GM21737 (cell line): ENCODE results near the gene APOBEC3B.
"Not testable (repeated sequence)": the region's sequence is repeated elsewhere in the genome, so short reads cannot be mapped to it uniquely, and the experiment has no call there.

Experiments
- ATAC-seq: cut with Tn5 transposase; IDR thresholded peaks from one replicate; pipeline ENCODE4 v1.9.1; 2021; ENCODE audit warnings: mild to moderate bottlenecking, moderate library complexity; ENCODE audit not compliant: unreplicated experiment

The APOBEC3B gene

DNA sequence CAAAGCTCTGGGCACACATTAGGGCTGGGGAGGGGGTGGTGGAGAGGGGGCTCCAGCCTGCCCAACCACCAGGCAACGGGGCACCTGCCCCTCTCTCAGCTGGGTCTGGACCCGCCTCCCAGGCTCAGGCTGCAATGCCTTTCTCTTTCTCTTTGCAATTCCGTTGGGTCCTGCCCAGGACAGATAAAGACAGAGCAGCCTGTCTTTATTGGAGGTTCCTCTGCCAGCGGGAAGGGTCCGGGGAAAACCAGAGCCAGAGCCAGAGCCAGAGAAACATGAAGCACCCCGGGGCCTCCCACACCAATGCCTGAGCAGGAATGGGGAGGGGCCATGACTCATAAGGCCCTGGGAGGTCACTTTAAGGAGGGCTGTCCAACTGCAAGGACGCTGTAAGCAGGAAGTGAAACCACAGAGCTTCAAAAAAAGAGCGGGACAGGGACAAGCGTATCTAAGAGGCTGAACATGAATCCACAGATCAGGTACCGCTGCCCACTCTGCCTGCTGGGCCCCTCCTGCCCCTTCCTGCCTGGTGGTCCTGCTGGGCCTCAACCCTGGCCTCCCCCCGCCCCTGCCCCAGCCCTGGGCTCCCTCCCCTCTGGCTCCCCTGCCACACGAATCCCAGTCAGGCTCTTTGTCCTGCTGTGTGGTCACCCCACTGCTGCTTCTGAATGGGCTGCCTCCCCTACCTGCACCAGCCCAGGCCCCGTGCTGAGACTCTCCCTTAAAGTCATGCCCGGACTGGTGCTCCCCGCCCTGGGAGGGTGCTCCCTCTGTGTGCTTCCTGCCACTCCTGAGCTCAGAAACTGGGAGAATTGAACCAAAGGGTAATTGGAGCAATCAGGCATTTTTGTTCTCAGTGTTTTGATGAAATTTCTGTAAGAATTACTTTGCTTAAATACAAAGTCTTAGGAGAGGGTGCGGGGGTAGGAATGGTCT is at the start of gene APOBEC3B:
APOBEC3B (plus strand) TSS at position 356 of the 936 bp plus-strand sequence; CDS start at position 463, 107 bp downstream.
- peak; percentile 56 for ATAC-seq

DNA sequence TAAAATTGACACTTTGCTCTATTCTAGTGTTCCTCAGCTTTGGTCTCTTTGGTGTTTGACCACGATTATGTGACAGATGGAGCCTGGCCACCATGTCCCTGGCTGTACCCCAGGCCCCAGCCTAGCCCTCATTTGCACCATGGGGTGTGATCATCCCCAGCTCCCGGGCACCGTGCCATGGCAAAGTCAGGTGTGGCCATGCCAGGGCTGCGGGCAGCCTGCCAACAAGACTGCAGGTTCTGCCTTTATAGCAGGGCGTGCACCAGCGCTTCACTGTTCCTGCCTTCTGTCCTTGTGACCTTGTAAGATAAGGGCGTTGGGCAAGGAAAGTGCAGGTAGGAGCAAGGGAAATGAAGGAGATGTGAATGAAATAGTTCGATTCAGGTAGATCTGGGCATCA is 47.1 kb upstream of the APOBEC3B start:
- no peak for ATAC-seq

DNA sequence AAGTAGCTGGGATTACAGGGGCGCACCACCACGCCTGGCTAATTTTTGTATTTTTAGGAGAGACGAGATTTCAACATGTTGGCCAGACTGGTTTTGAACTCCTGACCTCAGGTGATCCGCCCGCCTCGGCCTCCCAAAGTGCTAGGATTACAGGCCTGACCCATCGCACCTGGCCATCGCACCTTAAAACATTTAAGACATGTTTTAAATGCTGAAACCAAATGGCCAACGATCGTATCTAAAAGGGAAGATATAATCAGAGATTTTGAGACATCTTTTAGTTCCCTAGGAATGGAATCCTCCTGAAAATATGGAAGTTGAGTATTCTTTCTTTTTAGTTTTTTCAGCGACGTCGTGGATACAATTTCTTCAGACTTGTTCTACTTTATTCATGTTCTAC is 46.5 kb upstream of the APOBEC3B start:
- ATAC-seq: no peak

DNA sequence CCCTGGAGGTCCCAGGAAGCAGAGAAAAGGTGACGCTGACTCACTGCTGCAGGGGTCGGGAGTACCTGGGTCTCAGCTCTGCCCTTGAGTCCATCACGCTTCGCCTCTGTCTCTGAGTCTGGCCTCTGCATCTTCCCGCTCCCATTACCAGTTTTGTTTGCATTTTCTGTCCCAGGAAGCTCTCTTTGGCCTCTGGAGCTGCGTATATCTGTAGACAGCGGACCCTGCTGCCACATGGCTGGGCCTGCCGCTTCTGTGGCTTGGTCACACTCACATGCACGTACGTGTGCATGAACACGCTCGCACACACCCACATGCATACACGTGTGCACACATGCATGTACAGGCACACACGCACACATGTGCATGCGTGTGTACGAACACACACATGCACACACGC is 45.6 kb upstream of the APOBEC3B start:
- no peak for ATAC-seq

DNA sequence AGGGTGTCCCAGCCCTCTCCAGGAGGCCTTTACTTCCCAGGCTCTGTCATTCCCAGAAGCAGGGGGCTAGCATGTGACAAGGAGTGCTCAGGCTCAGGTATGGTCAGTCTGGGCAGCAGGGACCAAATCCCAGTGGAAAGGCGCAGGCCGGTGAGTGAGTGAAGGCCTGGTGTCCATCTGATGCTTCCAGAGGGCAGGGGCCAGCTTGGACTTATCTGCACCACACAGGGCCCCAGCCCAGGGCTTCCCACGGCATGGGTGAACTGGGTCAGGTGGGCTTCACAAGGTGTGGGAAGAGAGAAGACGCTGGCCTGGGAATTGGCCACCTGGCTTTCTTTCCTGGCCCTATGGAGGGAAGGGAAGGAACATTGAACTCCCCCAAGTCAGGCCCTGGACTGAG is 45.1 kb upstream of the APOBEC3B start:
- no peak for ATAC-seq

DNA sequence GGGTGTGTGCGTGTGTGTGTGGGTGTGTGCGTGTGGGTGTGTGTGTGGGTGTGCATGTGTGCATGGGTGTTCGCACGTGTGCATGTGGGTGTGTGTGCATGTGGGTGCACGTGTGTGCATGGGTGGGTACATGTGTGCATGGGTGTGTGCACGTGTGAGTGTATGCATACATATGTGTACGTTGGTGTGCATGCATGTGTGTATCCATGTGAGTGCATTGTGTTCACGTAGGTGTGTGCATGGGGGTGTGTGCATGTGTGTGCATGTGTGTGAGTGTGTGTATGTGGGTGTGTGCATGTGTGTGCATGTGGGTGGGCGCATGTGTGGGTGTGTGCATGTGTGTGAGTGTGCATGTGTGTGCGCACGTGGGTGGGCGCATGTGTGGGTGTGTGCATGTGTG is 44.6 kb upstream of the APOBEC3B start:
- no peak for ATAC-seq

DNA sequence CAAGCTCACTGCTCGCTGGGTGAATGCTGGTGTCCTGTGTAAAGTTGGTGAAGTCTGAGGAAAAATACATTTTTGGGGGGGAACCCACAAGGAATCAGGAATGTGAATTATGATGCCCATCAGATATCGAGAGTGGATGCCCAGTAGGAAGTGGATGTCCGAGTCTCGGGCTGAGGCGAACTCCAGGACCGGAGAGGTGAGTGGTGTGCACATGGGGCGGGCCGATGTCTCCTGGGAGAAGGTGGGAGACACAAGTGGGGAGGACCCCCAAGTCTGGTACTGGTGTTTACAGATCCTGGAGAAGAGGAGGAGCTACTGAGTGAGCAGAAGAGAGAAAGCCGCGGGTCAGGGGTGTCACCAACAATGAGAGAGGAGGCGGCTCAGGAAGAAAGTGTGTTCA is 43.9 kb upstream of the APOBEC3B start:
- ATAC-seq: no peak

DNA sequence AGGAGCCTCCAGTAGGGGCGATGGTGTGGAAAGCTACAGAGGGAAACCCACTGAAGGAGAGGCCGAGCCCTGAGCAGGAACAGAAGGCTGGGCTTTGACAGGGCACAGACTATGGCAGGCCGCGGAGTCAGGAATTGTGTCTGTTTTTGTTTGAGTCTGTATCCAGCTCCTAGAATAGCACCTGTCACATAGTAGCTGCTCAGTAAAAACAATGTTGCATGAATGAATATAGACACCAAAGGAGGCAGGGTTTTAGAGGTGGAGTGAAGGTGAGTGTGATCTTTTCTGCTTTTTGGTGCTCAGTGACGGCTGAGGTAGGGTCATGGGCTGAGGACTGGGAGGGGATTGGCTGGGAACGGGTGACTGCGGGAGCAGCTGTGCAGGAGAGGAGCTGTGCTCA is 43.2 kb upstream of the APOBEC3B start:
- no peak for ATAC-seq

DNA sequence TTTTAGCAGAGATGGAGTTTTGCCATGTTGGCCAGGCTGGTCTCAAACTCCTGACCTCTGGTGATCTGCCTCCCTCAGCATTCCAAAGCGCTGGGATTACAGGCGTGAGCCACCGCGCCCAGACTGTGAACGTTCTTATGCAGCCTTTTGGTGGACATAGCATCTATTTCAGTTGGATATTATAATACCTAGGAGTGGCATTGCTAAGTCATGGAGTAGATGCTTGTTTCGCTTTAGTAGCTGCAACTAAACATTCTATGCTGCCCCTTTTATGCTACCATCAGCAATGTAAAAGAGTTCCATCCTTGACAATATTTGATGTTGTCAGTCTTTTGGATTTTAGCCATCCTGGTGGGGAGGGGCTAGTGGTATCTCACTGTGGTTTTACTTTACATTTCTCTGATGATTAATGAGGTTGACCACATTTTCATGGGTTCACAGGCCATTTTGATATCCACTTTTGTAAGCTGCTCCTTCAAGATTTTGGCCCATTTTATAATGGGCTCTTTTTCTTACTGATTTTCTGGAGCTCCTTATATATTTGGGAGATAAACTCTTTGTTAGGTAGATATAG is 41.2 kb upstream of the APOBEC3B start:
- no peak for ATAC-seq

DNA sequence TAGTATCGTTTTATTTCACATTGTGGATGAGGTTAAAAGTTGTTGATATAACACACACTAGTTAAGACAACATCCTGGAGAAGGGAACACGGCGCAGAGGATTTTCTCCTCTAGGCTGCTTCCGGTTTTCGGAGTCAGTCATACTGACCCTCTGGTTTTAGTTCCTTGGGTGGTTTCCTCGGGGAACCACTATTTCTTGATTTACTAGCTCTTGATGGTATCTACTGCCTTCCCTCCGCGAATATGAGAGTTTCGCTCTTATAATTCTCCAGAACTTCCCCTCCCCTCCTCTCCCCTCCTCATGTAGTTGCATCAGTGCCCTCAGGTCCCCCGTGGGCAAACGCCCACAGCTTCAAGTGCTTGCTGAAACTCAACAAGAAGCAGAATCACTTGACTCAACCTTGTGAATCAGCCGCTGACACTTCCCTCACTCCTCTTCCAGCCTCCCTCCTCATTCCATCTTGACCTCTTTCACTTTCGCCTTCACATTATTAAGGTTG is 40.6 kb upstream of the APOBEC3B start:
- peak; percentile 78 for ATAC-seq

DNA sequence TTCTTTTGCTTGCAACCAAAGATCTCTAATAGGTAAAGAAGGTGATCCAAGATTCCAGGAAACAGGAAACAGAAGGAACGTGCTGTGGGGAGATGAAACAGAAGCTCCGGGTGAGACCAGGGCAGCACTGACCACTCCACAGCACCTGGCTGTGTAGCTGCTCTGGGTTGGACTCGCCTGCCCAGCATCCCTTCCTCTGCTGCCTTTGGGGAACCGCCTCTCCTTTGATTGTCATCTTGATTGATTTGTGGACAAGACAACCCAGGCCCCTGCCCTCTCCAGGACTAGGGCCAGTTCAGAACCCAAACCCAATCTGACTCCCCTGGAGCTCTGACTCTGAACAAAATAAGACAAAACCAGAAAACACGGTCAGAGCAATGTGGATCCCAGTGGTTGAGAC is 39.4 kb upstream of the APOBEC3B start:
- ATAC-seq: no peak

DNA sequence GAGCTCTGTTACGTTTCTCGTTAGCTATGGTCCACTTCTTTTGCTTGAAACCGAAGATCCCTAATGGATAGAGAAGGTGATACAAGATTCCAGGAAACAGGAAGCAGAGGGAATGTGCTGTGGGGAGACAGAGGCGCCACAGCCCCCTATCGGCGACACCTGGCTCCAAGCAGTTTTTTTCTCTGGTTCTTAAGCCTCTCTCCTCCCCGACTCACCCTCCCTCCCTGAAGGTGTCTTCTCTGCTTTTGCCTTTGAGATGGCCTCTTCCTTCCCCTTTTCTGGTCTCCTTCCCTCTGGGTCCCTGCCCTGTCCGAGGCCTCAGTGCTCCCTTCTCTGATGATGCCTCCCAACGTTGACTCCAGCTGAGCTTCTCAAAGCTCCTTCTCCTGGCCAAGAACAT is 38.9 kb upstream of the APOBEC3B start:
- ATAC-seq: no peak

DNA sequence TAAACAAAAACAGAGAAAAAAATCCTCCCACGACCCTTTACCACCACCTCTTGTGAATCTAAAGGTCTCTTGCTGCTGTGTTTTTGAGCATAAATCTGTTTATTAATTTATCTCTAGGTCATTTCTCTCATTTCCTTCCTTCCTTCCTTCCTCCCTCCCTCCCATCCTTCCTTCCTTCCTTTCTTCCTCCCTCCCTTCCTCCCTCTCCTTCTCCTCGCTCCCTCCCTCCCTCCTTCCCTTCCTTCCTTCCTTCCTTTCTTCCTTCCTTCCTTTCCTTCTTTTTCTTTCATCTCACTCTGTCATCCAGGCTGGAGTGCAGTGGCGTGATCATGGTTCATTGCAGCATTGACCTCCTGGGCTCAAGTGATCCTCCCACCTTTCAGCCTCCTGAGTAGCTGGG is 38.3 kb upstream of the APOBEC3B start:
- ATAC-seq: no peak

DNA sequence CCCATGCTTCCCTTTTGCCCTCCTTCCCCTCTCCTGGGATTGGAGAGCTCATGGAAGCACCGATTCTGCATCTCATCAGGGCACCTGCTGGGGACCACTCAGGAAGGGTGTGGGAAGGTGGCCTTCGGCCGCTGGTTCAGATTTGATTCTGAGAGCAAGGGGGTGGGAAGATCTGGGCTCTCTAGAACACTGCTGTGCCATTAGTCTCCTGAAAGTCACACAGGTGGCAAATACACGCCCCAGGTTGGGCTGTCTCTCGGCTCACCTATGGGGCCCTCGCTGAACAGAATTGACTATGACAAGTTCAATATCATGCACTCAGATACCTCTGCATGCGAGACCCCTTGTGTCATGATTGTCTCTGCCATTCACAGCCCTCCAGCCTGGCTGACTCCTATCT is 37.5 kb upstream of the APOBEC3B start:
- ATAC-seq: no peak

DNA sequence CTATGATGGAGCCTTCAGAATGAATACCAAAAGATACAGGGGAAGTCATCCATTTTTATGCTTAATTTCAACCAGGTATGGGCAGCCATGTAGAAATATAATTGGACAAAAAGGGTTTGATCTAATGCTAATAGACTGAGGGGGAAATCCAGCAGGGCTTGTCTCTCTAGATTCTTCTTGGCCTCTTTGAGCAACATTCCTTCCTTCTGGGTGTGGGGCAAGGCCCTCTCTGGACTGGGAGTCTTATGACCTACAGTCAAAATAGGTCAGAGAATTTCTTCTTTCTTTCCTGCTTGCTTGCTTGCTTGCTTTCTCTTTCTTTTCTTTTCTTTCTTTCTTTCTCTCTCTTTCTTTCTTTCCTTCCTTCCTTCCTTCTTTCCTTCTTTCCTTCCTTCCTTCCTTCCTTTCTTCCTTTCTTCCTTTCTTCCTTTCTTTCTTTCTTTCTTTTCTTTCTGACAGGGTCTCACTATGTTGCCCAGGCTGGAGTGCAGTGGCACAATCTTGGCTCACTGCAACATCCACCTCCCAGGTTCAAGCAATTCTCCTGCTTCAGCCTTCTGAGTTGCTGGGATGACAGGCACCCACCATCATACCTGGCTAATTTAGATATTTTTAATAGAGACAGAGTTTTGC is 36.3 kb upstream of the APOBEC3B start:
- ATAC-seq: not testable (repeated sequence)

DNA sequence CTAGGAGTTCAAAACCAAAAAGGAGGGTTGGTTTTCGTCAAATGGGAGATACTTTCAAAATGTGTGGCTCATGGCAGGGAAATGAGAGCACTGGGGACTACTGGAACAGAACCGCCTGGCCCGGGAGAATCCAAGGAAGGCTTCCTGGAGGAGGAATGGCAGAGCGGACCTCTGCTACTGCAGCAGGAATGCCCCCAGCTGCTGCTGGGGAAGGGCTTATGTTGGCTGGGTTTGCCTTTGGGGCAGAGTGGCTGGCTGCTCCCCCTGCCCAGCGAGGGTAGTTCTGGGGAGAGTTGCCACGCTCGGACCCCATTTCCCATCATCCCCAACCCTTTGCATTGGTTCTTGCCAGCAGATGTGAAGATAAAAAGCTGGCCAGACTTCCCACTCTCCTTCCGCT is 35.4 kb upstream of the APOBEC3B start:
- ATAC-seq: no peak

DNA sequence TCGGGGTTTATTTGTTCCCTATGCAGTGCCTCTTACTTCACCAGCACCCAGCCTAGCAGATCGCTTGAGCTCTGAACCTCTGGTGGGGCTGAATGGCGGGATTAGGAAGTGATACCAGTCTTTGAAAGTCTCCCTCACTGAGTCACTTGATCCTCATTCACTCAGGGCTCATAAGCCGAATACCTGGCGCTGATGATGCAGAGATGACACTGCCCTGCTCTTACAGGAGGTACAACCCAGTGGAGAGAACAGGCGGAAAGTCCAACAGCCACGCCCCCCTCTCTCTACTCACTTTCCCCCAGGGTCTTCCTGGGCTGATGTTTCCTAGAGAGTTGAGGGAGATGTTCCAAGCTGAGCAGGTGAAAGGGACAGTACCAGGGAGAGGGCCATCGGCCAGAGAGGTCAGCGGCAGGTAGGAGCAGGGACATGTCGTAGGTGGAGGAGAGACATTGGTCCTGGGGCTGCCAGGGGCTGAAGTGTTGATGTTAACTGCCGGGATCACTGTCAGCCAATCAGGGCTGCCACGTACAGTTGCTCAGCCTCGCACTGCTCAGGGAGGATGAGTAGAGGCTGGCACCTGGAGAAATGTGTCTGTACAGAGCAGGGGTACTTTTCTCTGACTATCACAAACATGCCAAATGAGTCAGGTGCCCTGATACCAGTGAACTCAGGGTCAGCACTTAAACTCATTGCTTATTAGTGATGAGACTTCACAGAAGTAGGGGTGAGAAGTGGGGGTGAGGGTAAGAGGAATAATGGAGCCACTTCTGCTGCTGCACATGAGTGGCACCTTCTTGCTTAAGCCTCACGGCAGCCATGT is 34.6 kb upstream of the APOBEC3B start:
- no peak for ATAC-seq

DNA sequence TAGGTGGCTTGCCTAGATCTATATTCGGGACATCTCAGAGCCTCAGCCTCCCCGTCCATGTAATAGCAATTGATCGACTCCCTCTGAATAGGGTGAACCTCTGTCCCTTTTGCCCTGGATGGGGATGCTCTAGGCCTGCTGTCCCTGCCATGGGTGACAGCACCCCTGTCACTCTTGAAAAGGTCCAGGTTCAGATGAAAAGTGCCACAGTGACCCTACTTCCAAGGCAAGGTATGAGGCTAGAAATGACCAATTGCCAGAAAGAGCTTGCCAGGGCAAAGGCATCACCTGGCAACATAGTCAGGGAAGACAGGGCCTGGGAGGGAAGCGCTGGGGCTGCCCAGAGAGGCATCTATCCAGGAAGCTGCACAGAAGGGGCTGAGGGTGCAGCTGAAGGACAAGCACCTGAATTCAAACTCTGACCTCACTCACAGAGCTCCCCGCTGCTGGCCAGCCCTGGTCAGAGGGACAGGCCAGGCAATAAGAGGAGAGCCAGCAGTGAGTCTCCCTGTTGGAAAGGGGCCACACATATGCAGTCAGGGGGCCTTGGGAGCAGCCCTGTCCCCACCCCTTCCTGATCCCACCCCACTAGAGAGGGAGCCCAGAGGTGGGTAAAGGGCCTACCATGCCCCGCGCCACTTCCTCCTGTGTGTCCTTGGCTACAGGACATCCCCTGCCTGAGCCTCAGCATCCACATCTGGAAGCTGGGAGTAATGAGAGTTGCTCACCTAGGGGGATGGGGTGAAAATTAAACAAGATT is 33.8 kb upstream of the APOBEC3B start:
- ATAC-seq: no peak

DNA sequence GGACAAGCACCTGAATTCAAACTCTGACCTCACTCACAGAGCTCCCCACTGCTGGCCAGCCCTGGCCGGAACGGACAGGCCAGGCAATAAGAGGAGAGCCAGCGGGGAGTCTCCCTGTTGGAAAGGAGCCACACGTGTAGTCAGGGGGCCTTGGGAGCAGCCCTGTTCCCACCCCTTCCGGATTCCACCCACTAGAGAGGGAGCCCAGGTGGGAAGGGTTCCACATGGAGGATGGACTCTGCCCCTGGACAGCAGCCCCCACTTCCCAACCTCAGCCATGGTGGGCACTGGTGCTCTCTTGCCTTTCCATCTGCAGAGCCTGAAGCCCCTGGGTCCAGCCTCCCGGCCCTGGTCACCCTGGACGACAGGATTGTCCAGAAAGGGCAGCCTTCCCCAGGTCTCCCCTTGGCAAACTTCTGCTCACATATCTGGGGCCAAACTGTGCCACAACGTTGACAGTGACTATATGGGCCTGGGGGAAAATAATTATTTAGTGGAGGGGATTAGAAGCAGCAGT is 32.2 kb upstream of the APOBEC3B start:
- ATAC-seq: no peak
